Measurements from ENCODE around the gene SEC31A. TPM values are rescaled to one million over a fixed set of nuclear protein-coding genes. Genes with fewer than 3 reads are reported as not detected.

The SEC31A gene, protein sequence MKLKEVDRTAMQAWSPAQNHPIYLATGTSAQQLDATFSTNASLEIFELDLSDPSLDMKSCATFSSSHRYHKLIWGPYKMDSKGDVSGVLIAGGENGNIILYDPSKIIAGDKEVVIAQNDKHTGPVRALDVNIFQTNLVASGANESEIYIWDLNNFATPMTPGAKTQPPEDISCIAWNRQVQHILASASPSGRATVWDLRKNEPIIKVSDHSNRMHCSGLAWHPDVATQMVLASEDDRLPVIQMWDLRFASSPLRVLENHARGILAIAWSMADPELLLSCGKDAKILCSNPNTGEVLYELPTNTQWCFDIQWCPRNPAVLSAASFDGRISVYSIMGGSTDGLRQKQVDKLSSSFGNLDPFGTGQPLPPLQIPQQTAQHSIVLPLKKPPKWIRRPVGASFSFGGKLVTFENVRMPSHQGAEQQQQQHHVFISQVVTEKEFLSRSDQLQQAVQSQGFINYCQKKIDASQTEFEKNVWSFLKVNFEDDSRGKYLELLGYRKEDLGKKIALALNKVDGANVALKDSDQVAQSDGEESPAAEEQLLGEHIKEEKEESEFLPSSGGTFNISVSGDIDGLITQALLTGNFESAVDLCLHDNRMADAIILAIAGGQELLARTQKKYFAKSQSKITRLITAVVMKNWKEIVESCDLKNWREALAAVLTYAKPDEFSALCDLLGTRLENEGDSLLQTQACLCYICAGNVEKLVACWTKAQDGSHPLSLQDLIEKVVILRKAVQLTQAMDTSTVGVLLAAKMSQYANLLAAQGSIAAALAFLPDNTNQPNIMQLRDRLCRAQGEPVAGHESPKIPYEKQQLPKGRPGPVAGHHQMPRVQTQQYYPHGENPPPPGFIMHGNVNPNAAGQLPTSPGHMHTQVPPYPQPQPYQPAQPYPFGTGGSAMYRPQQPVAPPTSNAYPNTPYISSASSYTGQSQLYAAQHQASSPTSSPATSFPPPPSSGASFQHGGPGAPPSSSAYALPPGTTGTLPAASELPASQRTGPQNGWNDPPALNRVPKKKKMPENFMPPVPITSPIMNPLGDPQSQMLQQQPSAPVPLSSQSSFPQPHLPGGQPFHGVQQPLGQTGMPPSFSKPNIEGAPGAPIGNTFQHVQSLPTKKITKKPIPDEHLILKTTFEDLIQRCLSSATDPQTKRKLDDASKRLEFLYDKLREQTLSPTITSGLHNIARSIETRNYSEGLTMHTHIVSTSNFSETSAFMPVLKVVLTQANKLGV
- 129 and 299 TPM in 2 replicates for total RNA-seq

GRCh38 chr4:82890901-82891706 lies at the start of gene SEC31A:
Gene SEC31A, minus strand, starts transcription at chr4:82891153. Its CDS starts 9,217 bp downstream, at chr4:82881936.

DNA sequence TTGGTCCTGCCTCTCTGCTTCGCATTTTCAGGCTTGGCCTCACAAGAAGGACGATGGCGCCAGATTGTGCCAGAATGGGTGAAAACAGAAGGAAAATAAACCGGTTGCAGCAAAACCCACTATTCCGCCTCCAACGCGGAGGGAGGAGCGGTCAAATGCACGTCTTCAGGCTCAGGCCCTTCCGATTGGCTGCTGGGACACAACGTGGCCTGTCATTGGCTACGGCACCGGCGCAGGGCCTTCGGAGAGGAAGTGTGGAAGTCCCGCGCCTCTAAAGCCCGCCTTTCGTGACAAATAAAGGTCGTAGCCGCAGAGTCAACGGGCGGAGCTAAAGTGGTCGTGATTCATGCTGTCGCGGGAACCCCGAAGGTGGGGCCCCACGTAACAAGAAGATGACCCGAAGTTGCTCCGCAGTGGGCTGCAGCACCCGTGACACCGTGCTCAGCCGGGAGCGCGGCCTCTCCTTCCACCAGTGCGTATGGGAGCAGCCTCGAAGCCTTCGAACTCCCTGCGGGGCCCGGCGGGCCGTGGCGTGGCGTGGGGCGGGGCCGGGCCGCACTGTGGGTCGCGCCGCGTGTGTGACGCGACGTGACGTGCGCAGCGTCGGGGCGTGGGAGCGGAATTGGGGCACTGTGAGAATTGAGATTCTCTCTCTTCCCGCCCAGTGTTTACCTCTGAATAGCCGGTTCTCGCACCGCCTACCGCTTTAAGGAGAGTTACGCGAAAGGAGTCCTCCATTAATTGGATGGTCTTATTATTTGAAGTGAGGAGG lies 9.6 kb upstream of the SEC31A start, which contains the start of gene THAP9:
TSS of gene THAP9 (plus strand) at position 325 of the 772 bp plus-strand sequence. CDS start at position 393, 68 bp downstream.

GRCh38 chr4:82798168-82799005 lies 92.6 kb downstream of the SEC31A start, which contains the start of gene SCD5:
Gene SCD5, minus strand, starts transcription at chr4:82798796. Its CDS starts 259 bp downstream, at chr4:82798537.

Other genes with a start within 250 kb of the SEC31A start
- 23.5 and 42.7 TPM in 2 replicates for gene SCD5, start 92.4 kb downstream of the SEC31A start, total RNA-seq
- 4.0 and 7.6 TPM in 2 replicates for gene THAP9, start 9.6 kb upstream of the SEC31A start, total RNA-seq
- gene LIN54, start 119.7 kb upstream of the SEC31A start, total RNA-seq, result 7.8 and 12.8 TPM in 2 replicates
- 56.3 and 69.0 TPM in 2 replicates for gene COPS4, start 144.0 kb upstream of the SEC31A start, total RNA-seq
- gene PLAC8, start 223.6 kb upstream of the SEC31A start, total RNA-seq, result 0.19 and 0.81 TPM in 2 replicates

All from bladder microvascular endothelial cell (primary cell).